Anterior cingulate cortex (tissue), 58 donors: Measurements from ENCODE around the gene VSIG4.

Experiments
- DNase-seq, 58 donors: peaks; one replicate each; lab custom pipeline; 2025; lab: John Stamatoyannopoulos, UW

Gene VSIG4

DNA sequence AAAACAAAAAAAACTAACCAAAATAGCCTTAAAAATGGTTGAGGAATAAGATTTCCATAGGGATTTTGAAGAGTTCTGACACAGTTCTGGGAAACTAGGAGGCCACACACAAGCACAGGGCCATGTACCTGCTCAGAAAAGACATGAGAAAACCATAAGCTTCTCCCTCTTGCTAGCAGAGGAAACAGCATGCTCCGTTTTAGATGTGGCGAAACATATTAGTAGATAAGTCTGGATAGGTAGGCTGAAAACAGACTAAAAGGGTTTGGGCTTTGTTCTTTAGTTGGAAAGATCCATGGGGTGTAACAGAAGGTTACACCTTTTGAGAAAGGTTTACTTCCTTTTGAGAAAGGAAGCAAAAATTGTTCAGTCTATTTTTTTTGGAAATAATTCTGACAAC lies 10.9 kb downstream of the VSIG4 start:
- DNase-seq, result no peak

DNA sequence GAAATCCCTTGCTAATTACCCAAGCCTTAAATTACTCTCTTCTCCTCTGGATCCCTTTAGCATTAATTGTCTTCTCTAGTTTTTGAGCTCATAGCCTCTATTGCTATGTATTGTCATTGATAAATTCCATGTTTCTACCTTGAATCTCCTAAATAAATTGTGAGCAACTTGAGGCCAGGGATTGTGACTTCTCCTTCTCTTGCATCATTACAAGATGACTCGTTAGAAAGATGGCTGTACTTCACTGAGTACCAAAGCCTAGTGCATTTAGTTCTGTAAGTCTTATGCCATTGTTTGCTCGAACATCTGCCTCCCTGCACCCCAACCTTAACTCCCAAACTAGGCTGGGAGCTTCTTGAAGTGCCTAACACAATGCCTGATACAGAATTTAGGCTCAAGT lies 15.3 kb downstream of the VSIG4 start:
- no peak for DNase-seq

DNA sequence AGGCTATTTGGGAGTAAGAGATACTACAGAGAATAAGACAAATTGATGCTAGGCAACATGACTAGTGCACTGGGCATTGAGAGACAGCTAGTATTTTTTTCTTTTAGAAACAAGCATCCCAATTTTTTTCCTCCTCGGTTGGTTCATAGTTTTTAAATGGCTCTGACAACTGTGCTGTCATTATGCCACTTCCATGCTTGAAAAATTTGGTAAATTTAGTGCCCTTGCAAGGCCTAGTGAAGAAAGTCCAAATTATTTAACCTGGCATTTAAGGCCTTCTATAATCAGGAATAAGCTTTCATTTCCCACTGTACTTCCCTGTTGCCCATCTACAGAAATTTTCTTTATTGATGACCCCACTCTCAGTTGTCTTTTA lies 15.8 kb downstream of the VSIG4 start:
- no peak for DNase-seq

DNA sequence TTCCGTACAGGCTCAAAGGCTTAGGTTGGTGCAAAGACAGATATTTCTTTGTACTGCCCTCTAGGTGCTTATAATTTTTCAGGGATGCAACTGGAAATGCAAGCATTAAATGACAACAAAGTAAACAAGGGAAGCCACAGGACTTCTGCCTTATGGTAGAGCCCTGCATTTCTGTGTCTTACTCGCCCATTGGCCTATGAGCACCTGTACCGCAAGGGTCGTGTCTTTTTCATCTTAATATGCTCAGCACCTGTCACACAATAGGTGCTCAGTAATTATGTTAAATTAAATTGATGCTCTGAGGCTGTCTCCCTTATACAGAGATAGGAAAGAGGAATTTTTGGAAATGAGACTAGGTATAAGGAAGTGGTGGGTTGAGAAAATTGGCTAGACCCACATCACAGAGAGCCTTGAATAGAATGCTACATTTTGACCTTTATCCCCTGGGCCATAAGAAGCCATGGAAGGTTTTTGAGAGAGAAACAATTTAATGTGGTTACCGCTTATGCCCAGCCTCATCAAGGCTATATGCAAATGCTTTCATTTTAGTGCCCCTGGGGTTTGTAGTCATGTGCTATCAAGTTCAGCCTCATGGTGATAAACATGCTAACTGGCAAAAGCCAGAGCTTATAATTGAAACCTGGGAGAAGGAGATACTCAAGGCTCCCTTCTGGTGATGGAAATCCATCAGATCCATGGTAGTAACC lies 16.3 kb downstream of the VSIG4 start:
- no peak for DNase-seq

DNA sequence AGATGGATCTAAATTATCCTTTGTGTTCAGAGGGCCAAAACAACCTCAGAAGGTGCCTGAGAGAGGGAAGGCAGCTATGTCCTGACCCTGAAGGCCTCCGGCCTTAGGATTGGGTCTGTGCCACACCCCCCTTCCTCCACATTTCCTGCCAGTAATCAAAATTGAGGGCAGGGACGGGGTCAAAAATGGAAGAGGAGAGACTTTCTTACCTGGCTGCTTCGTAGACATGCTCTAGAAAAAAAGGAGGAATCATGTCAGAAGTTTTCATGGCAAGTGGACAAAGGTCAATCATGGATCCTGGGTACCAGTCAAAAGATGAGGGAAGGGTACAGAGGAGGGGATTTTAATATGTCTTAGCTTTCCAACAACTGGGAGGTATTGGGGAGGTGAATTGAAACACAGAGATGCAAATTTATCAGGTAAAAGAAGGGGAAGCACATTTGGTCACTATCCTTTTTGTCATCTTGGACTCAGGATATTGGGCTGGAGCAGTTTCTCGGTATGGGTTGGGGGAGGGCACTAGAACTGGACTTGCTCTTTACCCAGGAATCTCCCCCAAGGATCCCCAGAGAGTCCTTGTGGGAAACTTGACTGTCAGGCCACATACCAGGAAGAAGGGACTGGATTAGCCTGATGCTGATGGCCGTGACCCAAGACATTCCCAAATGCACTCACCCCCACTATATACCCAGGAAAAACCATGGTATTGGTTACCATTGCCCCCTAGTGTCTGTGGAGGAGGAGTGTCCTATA lies 17.1 kb downstream of the VSIG4 start:
- no peak for DNase-seq

DNA sequence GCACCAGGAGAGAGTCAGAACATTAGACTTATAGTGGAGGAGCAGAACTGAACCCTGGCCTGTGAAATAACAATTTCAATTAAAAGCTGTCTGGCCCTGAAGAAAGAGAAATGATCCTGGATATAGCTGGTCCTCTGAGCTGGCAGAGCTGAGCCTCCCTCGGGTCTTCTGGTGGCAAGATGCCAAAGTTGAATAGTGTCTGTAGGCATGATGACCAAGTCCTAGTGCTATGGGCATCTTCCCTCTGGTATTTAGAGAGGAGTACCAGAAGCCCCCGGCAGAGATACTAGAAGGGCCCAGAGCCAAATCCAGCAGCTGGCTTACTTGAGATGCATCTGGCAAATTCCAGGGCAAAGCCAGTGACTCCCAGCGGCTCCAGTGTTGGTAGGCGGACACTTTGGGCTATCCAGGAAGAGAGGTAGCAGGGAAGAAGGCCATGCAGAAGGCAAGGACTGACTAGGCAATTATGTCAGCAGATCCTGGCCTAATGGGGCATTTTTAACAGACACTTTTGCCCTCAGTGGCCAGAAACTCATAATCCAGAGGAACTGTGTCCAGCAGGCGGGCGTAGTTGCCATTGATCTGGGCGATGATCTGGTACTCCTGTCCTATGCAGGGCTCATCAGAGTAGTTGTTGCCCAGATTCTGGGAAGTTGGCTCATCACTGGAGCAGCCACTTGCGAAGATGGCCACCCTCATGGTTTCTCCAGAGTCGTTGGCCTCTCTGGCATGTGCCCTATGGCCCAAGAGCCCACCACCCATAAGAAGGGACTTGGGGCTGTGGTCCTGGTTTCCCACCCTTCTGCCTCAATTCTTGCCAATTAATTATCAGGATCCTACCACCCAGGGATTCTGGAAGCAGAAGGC lies 17.9 kb downstream of the VSIG4 start:
- no peak for DNase-seq

DNA sequence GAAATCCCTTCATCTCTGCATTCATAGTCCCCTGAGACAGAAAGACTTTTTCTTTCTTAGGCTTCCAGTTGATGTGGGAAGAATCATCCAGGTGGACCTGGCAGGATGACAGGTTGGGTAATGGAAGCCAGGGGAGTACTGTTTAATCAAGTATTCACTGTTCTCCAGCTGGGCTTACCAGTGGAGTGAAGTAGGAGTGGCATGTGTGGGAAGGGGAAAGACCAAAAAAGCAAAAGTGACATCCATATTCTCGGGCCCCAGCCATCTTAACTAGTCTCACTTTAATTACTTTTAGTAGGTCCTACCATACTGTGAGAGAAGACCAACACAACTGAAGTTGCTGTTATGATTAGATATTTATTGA lies 18.5 kb downstream of the VSIG4 start:
- DNase-seq, result no peak

DNA sequence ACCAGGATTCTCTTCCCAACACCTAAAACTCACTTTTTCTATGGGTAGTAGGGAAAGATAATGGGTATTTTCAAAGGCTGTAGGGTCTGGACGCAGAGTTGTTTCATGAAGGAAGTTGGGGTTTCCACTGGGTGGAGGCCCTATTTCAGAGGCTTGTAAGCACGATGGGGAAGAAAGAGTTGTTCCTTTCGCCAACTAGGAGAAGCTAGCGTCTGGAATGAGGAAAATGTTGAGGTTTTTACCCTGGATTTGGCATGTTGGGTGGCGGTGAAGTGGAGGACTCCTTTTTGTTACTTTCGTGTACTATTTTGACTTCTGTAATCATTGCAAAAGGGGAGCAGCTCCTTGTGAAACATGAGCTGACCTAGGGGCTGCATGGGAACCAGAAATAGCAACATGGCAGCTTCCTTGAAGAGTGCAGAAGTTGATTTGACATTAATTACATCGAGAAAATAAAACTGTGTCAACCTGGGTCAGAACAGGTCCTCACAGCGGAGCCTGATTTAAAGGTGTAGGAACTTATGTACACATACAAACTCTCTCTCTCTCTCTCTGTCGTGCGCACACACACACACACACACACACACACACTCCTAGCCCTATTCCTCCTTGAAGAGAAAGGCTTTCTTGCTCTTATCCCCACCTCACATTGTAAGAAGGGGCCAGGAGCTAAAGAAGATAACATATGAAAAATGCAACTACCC lies 19.1 kb downstream of the VSIG4 start:
- peak in 1 of 58 donors; percentile 1 for DNase-seq

DNA sequence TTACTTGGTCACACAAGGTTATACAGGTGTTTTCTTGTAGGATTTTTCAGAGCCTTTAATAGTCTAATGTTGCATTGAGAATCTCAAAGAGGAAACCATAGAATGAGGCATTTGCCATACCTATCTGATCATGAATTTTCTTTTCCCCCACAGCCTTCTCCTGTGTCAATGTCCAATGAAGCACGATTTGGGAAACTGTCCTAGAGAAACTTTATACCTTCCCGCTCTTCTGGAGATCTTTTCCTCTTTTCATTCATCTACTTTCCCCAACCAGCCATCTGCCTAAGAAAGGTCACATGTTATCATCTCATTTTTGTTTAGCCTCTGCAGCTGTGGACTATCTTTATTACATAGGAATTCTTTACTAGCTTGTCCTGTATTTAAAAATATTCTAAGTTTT lies 19.9 kb downstream of the VSIG4 start:
- no peak for DNase-seq

DNA sequence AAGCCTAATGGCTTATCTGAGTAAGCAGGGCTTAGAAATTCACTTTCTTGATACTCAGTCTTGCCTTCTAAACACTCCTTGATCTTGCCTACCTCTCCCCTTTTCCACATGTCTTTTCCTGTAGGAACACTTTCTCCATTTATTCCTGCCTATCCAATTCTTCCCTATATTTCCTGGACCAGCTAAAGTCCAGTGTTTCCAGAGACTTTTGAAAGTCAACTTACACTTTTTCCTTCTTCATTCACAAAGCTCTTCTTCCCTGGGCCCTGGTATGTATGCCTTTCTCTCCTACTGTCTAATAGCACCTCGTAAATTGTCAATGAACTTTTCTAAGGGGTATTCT lies 20.6 kb downstream of the VSIG4 start:
- DNase-seq, result no peak

DNA sequence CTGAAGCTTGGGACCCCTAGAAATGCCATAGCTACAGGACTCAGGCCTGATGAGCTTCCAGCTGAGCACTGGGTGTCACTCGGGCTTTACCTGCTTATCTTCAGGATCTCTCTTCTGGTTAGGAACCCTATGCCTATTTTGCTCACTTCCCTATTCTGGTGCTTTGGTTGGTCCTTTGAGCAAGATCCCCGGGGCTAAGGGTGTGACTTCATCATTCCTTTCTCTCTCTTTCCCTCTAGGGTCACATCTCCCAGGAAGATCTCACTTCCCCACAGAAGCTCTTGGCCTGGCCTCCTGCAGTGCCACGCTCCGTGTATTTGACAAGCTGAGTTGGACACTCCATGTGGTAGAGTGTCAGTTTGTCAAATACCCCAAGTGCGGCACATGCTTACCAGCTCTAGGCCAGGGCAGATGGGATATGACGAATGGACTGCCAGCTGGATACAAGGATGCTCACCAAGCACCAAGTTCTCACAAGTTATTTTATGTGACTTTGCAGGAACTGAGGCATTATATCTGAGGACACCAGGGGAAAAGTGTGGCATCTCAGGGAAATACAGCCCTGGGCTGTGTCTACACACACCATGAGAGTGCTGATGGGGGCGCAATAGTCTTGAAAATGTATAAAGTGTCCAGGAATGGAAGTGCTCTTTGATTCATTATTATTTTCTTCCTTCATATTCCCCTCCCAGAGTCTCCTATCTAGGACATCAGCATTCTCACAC lies 21.1 kb downstream of the VSIG4 start:
- no peak for DNase-seq

DNA sequence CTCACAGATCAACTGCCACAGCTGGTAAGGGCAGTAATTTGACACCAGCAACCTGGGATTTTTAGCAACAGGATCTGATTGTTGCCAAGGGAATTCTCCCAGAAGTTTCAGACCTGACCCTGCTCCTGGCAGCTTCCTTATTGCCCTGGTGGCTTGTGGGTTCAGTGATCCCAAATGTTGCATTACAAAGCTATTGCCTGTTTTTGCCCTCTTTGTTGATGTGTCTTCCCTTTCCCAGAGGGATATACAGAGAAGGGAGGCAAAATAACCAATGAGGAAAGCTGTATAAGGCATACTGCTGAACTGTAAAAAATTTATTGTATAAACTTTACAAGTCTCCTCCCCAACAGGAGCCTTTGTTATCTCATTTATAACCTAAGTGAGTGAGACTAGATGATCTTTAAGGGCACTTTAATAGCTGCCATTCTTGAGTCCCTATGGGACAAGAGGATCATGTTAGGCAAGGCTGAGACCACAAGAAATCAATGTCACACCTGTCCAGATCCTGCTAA lies 22.2 kb downstream of the VSIG4 start:
- no peak for DNase-seq

DNA sequence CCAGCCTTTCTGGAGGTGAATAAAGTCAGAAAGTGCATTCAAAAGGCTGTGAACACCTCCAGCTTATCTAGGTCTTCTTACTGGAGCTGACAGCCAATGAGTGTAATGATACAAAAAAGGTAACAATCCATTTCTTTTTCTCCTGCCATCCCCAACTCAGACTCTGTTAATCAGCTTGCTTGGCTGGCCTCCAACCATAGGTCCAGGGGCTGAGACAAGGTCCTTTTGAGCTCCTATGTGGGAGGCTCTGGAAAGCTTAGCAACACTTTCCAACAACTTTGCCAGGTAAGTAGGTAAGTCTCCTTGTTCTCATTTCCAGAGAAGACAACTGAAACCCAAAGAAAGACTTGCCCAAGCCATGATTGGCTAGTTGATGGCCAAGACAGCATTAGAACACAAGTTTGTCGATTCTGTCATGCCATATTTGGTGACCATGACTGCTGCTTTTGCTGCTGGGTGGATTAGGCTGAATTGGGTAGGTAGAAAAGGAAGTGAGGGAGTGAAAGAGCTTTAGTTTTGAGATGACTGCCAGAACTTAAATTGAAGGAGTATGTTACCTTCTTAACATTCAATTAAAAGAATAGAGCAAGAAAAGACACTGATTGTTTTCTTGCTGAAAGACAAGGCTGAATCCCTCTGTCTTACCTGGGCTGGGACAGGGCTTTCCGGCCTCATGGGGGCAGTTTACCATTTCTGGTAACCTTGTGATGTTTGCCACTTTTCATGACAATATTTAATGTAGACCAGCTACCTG lies 22.8 kb downstream of the VSIG4 start:
- no peak for DNase-seq

DNA sequence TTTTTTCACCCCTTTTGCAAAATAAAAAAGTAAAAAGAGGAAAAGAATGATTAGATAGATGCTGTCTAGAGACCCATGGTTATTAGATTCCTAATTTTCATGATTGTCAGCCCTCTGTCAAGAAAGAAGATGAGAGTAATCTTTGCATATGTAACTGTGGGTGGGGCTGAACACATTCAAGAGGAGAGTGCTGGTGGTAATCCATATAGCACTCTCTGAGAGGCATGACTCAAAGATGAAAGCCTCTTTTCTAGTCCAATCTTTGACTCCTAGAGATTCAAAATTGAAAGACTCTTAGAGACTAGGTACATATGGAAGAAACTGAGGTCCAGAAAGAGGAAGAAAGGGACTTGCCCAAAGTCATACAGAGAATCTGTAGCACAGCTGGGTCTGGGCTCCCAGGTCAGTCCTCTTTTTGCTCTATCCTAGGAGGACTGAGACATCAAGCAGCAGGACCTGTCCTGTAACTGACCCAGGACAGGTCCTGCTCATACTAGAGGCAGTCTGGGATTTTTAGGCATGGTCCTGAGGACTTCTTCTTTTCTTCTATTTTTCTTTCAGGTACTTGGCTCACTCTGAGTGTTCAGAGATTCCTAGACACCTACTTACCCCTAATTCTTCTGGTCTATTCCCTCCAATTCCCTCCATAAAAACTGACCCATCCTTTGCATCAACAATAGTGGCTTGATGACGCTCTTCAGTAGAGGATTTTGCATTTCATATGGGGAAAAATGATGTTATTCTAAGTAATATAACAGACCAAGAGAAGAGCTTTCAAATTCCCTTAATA lies 23.8 kb downstream of the VSIG4 start:
- no peak for DNase-seq

DNA sequence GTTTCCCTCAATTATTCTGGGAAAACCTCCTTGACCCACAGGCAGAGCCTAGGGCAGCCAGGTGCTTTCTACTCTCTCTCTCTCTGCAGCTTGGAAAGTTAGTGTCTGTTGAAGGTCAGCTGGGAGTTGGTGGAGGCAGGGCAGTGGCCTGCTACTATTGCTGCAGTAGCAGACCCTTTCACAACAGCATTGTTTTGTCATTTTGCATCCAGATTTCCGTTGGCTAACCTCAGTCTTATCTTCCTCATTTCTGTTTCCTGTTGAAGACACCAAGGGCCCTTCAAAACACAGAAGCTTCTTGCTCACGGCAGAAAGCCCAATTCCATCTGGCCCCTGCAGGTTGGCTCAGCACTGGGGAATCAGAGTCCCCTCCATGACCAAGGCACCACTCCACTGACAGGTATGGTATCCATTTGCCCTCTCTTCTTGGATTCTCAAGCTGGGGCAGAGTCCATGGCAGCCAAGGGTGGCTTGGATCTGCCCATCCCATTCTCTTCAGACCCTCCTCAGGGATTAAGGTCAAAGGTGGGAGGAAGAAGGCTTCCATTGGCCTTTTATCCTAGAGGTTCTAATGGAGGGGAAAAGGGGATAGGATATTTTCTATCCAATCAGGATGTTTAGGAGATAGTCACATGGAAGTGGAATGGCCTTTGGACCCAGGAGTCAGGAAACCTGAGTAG lies 24.6 kb downstream of the VSIG4 start:
- DNase-seq, result peak in 8 of 58 donors; percentile 4 to 50 (median 14)

DNA sequence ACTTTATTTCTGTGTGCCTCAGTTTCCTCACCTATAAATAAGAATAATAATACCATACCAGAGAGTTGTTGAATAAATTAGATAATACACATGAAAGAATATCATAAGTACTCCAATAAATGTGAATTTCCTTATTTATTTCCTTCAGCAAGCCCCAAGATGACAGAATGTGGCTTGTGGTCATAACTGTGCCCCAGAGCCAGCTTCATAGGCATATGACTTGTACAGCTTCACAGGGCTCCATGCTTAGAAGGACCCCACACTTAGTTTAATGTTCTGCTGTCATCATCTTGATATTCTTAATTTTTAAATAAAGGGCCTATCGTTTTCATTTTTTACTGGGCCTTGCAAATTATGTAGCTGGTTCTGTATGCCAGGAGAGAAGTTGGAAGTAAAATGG lies 25.3 kb downstream of the VSIG4 start:
- DNase-seq, result no peak

DNA sequence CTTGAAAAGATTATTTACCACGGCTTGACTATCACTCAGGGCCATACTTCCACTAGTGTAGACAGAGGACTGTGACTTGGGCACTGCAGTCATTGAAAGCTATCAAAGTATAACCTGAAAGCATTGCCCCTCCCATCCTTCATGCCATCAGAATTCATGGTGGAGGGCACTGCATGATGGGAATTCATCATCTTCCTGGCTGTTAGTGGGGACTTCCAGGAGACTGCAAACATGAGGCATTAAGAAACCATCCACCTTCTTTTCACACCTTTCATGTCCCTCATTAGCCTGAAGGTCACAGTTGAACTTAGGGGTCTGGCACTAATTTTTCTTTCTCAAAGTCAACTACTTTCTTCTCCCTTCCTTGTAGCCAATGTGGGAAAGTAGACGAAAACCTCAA lies 25.8 kb downstream of the VSIG4 start:
- DNase-seq, result no peak
